Testis (tissue), 2 donors: ENCODE results near the gene TARM1.

ENCODE experiments used
- CTCF ChIP-seq, 3 experiments: fragments of 450-650 bp in 2 of 3; fragments of 200-600 bp in 1 of 3; sonication (generic) in 1 of 3; IDR thresholded peaks; one replicate each; pipeline ENCODE4 v1.5.1; 2016 to 2019; ENCODE audit warnings: antibody characterized with exemption in 3 of 3, mild to moderate bottlenecking in 2 of 3, moderate library complexity in 1 of 3
- POLR2A ChIP-seq: fragments of 450-650 bp; IDR thresholded peaks from one replicate; pipeline ENCODE4 v1.6.1; 2017; ENCODE audit warnings: antibody characterized with exemption, mild to moderate bottlenecking, moderate library complexity

- TF ChIP-seq CTCF (IDR thresholded peaks at IDR 0.05), result no peak
- no peak for TF ChIP-seq POLR2A
Observed at GRCh38 chr19:54069470-54069869, 11.7 kb downstream of the TARM1 start.
